ENCODE measurements around the gene WDR1.

Gene WDR1

GRCh38 chr4:10029403-10029802 lies 87.2 kb downstream of the WDR1 start:
- Histone ChIP-seq H3K27me3 (ENCODE audit: insufficient read depth, low read depth) (no peaks in the 10 kb centered on the region), H3K27ac (no peak overlapping the region), H2AFZ (ENCODE audit: low read depth) (no peak overlapping the region), H3K36me3 (ENCODE audit: insufficient read depth) (no peaks in the 10 kb centered on the region), H3K4me2 (no peak overlapping the region), H3K79me2 (ENCODE audit: insufficient read depth, low read depth) (no peaks in the 10 kb centered on the region), H3K4me1 (ENCODE audit: low read depth, poor library complexity, severe bottlenecking) (no peaks in the 10 kb centered on the region), H3K4me3 (IDR thresholded peaks at IDR 0.05; ENCODE audit: insufficient read depth, low read depth, low read length) (no peak overlapping the region), H3K9ac (no peak overlapping the region), H4K20me1 (ENCODE audit: insufficient read depth) (no peaks in the 10 kb centered on the region)
- no peak for TF ChIP-seq CTCF (conservative IDR thresholded peaks at IDR 0.05; ENCODE audit: low read depth, low read length)

- TF ChIP-seq CTCF (conservative IDR thresholded peaks at IDR 0.05; ENCODE audit: low read depth, low read length) = no peak
- Histone ChIP-seq H3K27ac (no peak overlapping the region), H3K27me3 (ENCODE audit: insufficient read depth, low read depth) (no peaks in the 10 kb centered on the region), H3K79me2 (ENCODE audit: insufficient read depth, low read depth) (no peaks in the 10 kb centered on the region), H4K20me1 (ENCODE audit: insufficient read depth) (no peaks in the 10 kb centered on the region), H3K4me1 (ENCODE audit: low read depth, poor library complexity, severe bottlenecking) (no peaks in the 10 kb centered on the region), H3K9ac (no peak overlapping the region), H3K4me3 (IDR thresholded peaks at IDR 0.05; ENCODE audit: insufficient read depth, low read depth, low read length) (no peak overlapping the region), H3K36me3 (ENCODE audit: insufficient read depth) (no peaks in the 10 kb centered on the region), H3K4me2 (no peak overlapping the region), H2AFZ (ENCODE audit: low read depth) (no peak overlapping the region)
Observed at GRCh38 chr4:10028910-10029309, 87.7 kb downstream of the WDR1 start.

- Histone ChIP-seq H3K4me1 (ENCODE audit: low read depth, poor library complexity, severe bottlenecking) (no peaks in the 10 kb centered on the region), H3K27me3 (ENCODE audit: insufficient read depth, low read depth) (no peaks in the 10 kb centered on the region), H3K4me3 (IDR thresholded peaks at IDR 0.05; ENCODE audit: insufficient read depth, low read depth, low read length) (no peak overlapping the region), H3K27ac (no peak overlapping the region), H4K20me1 (ENCODE audit: insufficient read depth) (no peaks in the 10 kb centered on the region), H3K79me2 (ENCODE audit: insufficient read depth, low read depth) (no peaks in the 10 kb centered on the region), H2AFZ (ENCODE audit: low read depth) (no peak overlapping the region), H3K36me3 (ENCODE audit: insufficient read depth) (no peaks in the 10 kb centered on the region), H3K4me2 (no peak overlapping the region), H3K9ac (no peak overlapping the region)
- no peak for TF ChIP-seq CTCF (conservative IDR thresholded peaks at IDR 0.05; ENCODE audit: low read depth, low read length)
Observed at GRCh38 chr4:10026485-10026884, 90.1 kb downstream of the WDR1 start.

- Histone ChIP-seq H3K4me3 (IDR thresholded peaks at IDR 0.05; ENCODE audit: insufficient read depth, low read depth, low read length) (no peak overlapping the region), H3K27me3 (ENCODE audit: insufficient read depth, low read depth) (no peaks in the 10 kb centered on the region), H3K27ac (no peak overlapping the region), H3K79me2 (ENCODE audit: insufficient read depth, low read depth) (no peaks in the 10 kb centered on the region), H3K9ac (no peak overlapping the region), H4K20me1 (ENCODE audit: insufficient read depth) (no peaks in the 10 kb centered on the region), H3K4me1 (ENCODE audit: low read depth, poor library complexity, severe bottlenecking) (no peaks in the 10 kb centered on the region), H3K36me3 (ENCODE audit: insufficient read depth) (no peaks in the 10 kb centered on the region), H2AFZ (ENCODE audit: low read depth) (no peak overlapping the region), H3K4me2 (no peak overlapping the region)
- TF ChIP-seq CTCF (conservative IDR thresholded peaks at IDR 0.05; ENCODE audit: low read depth, low read length) = no peak
Observed at GRCh38 chr4:10025230-10025806, 91.3 kb downstream of the WDR1 start.
